B cell (primary cell): ENCODE results near the gene TMEM158. TPM values are rescaled to one million over a fixed set of nuclear protein-coding genes. Genes with fewer than 3 reads are reported as not detected.

Experiments
- ATAC-seq: fragments of 200-7000 bp; cut with Tn5 transposase; one replicate; pipeline ENCODE4 v1.10.0; 2021; ENCODE audit warnings: low read depth, mild to moderate bottlenecking, moderate number of reproducible peaks, moderate library complexity
- CTCF ChIA-PET: fragments of 350-600 bp; sonication (Branson Sonifier 250); formaldehyde crosslinking; loops from one replicate; lab custom pipeline; 2021; ENCODE audit warnings: antibody characterized with exemption, inconsistent platforms; lab: Charles Lee
- POLR2A ChIA-PET: fragments of 350-600 bp; sonication (Branson Sonifier 250); formaldehyde crosslinking; loops from one replicate; lab custom pipeline; 2021; ENCODE audit warnings: antibody characterized with exemption; lab: Charles Lee
- DNase-seq: peaks from one replicate; pipeline ENCODE4 v3.0.0; 2013
- H2AFZ ChIP-seq: 2 replicates; pipeline ENCODE4 v1.6.1; 2012; ENCODE audit warnings: mild to moderate bottlenecking, low read depth, low read length; ENCODE audit not compliant: insufficient read depth, poor library complexity, severe bottlenecking
- H3K27ac ChIP-seq, 2 donors: 1 replicate in 1 of 2; 2 replicates in 1 of 2; pipeline ENCODE4 v1.5.1; 2012 to 2013; ENCODE audit warnings: low read length in 2 of 2, mild to moderate bottlenecking in 2 of 2, moderate library complexity in 1 of 2
- H3K27me3 ChIP-seq, 4 experiments: fragments of 200-600 bp in 1 of 4; sonication (generic) in 1 of 4; replicated peaks in 1 of 4; 1 replicate in 2 of 4; 2 replicates in 2 of 4; pipeline versions ENCODE4 v1.6.1 to v1.7.0; 2013 to 2016; ENCODE audit warnings: low read length in 3 of 4, mild to moderate bottlenecking in 2 of 4, mixed read lengths in 1 of 4, moderate library complexity in 1 of 4; ENCODE audit not compliant: insufficient read depth in 4 of 4, control insufficient read depth in 3 of 4; ENCODE audit errors: control extremely low read depth in 1 of 4
- H3K36me3 ChIP-seq, 2 experiments: replicated peaks in 1 of 2; 1 replicate in 1 of 2; 2 replicates in 1 of 2; pipeline versions ENCODE4 v1.6.1 to v1.7.1; 2013; ENCODE audit warnings: low read length in 1 of 2; ENCODE audit not compliant: insufficient read depth in 2 of 2, control insufficient read depth in 1 of 2; ENCODE audit errors: control extremely low read depth in 1 of 2, extremely low read depth in 1 of 2
- H3K4me1 ChIP-seq, 2 donors: fragments of 200-600 bp in 1 of 2; sonication (generic) in 1 of 2; 1 replicate in 1 of 2; 2 replicates in 1 of 2; pipeline versions ENCODE4 v1.5.1 to v1.6.1; 2013 to 2017; ENCODE audit warnings: low read length in 2 of 2; ENCODE audit not compliant: control insufficient read depth in 2 of 2, insufficient read depth in 2 of 2
- H3K4me2 ChIP-seq: replicated peaks from 2 replicates; pipeline ENCODE3; 2012; ENCODE audit warnings: mild to moderate bottlenecking, low read depth, low read length; ENCODE audit not compliant: poor library complexity, severe bottlenecking
- H3K4me3 ChIP-seq, 5 experiments: fragments of 200-600 bp in 1 of 5; sonication (generic) in 1 of 5; 1 replicate in 3 of 5; 2 replicates in 2 of 5; pipeline versions ENCODE4 v1.5.1 to v1.7.0; 2011 to 2016; ENCODE audit warnings: low read length in 4 of 5, mild to moderate bottlenecking in 4 of 5, low read depth in 2 of 5, control low read depth in 1 of 5, moderate library complexity in 1 of 5; ENCODE audit not compliant: insufficient read depth in 1 of 5; ENCODE audit errors: control extremely low read depth in 1 of 5, extremely low read depth in 1 of 5
- H3K79me2 ChIP-seq: fragments of 200-600 bp; sonication (generic); one replicate; pipeline ENCODE4 v1.6.0; 2016; ENCODE audit warnings: low read length; ENCODE audit not compliant: control insufficient read depth, insufficient read depth
- H3K9ac ChIP-seq: fragments of 200-600 bp; sonication (generic); 2 replicates; pipeline ENCODE4 v1.6.1; 2017; ENCODE audit warnings: mild to moderate bottlenecking, low read length, moderate library complexity
- H3K9me3 ChIP-seq, 3 donors: one replicate each; pipeline versions ENCODE4 v1.6.1 to v1.7.1; 2013; ENCODE audit warnings: low read length in 2 of 3; ENCODE audit not compliant: control insufficient read depth in 2 of 3, insufficient read depth in 1 of 3; ENCODE audit errors: control extremely low read depth in 1 of 3
- H4K20me1 ChIP-seq: 2 replicates; pipeline ENCODE4 v1.6.0; 2012; ENCODE audit warnings: mild to moderate bottlenecking, low read length; ENCODE audit not compliant: insufficient read depth, control insufficient read depth, poor library complexity, severe bottlenecking
- H3K27ac Mint-ChIP-seq: one replicate; pipeline ENCODE4 v1.8.0; 2021; ENCODE audit warnings: mixed read lengths
- H3K27me3 Mint-ChIP-seq: one replicate; pipeline ENCODE4 v1.8.0; 2021; ENCODE audit warnings: mixed read lengths
- H3K4me1 Mint-ChIP-seq: one replicate; pipeline ENCODE4 v1.8.0; 2021; ENCODE audit warnings: mixed read lengths
- H3K4me3 Mint-ChIP-seq: one replicate; pipeline ENCODE4 v1.8.0; 2021; ENCODE audit warnings: mixed read lengths
- H3K9me3 Mint-ChIP-seq: one replicate; pipeline ENCODE4 v1.8.0; 2022; ENCODE audit warnings: mixed read lengths; ENCODE audit not compliant: insufficient read depth
- CTCF ChIP-seq: fragments of 200-600 bp; IDR thresholded peaks from one replicate; pipeline ENCODE4 v1.8.0; 2022; ENCODE audit warnings: antibody characterized with exemption, mild to moderate bottlenecking
- EZH2 ChIP-seq: IDR thresholded peaks from 2 replicates; pipeline ENCODE4 v1.6.1; 2012; ENCODE audit warnings: borderline replicate concordance, low read depth, mild to moderate bottlenecking, moderate library complexity, low read length; ENCODE audit not compliant: insufficient read depth, poor library complexity, severe bottlenecking
- WGBS: methylation state at CpG from one replicate; pipeline ENCODE4 v1.1.5; 2013; ENCODE audit warnings: missing lambda C conversion rate; ENCODE audit not compliant: insufficient coverage; 5-methylcytosine and 5-hydroxymethylcytosine counted together
- intact Hi-C: fragments of 100-400 bp; cut with micrococcal nuclease; formaldehyde crosslinking; loops from one replicate; pipeline ENCODE4 v1.10.0; 2022
- polyA plus RNA-seq: library from polyadenylated mRNA; depleted of rRNA; stranded (reverse); fragments of >200 nt; gene quantifications from 2 replicates; pipeline ENCODE4 v1.2.3, GENCODE V29; 2012
- total RNA-seq, 2 donors: library from RNA; stranded (reverse); fragments of 120-200 nt in 1 of 2; gene quantifications; 1 replicate in 1 of 2; 2 replicates in 1 of 2; pipeline versions ENCODE4 v1.2.3 to v1.2.4, GENCODE V29; 2013 to 2022

Gene TMEM158
- total and polyA plus RNA-seq, 2 donors (not counting 1 experiment from before 2014, with no cell fraction given), result not detected

- H3K27me3 Mint-ChIP-seq, result peaks cover 35% of the 10 kb centered on the region
- H3K27ac ChIP-seq, result no peak overlapping the region
- no peak for ATAC-seq
- intact Hi-C loops, result no loop called here
- H3K4me3 ChIP-seq, result no peak overlapping the region
- H3K27ac Mint-ChIP-seq, result no peak overlapping the region
- no peak for TF ChIP-seq CTCF
- TF ChIP-seq EZH2, result no peak
- DNase-seq, result no peak
- peaks cover 0 to 1% (median 0%) of the 10 kb centered on the region in 3 donors for H3K9me3 ChIP-seq
- H2AFZ ChIP-seq, result no peak overlapping the region
- H3K9me3 Mint-ChIP-seq, result no peaks in the 10 kb centered on the region
- H3K36me3 ChIP-seq, result no peaks in the 10 kb centered on the region
- H3K4me1 Mint-ChIP-seq, result no peaks in the 10 kb centered on the region
- H3K9ac ChIP-seq, result no peak overlapping the region
- H3K4me3 Mint-ChIP-seq, result no peak overlapping the region
- ChIA-PET POLR2A (no interaction called here), CTCF (no interaction called here)
- 97% methylated on average over 2 of the region's 5 CpGs for WGBS
- H3K27me3 ChIP-seq, result peaks cover 0 to 16% (median 1%) of the 10 kb centered on the region in 4 experiments
- H3K4me2 ChIP-seq, result no peak overlapping the region
- H3K4me1 ChIP-seq, result no peaks in the 10 kb centered on the region
- H3K79me2 ChIP-seq, result no peaks in the 10 kb centered on the region
- H4K20me1 ChIP-seq, result no peaks in the 10 kb centered on the region
These were observed 27.5 kb downstream of the TMEM158 start for GRCh38 chr3:45198264-45199260.

GRCh38 chr3:45194791-45195190, 31.3 kb downstream of the TMEM158 start:
- Histone ChIP-seq H3K79me2 (no peaks in the 10 kb centered on the region), H3K36me3 (no peaks in the 10 kb centered on the region), H3K27me3 (peaks cover 0 to 13% (median 1%) of the 10 kb centered on the region in 4 experiments), H3K4me2 (no peak overlapping the region), H3K27ac (no peak overlapping the region), H3K9me3 (no peaks in the 10 kb centered on the region), H4K20me1 (no peaks in the 10 kb centered on the region), H3K9ac (no peak overlapping the region), H2AFZ (no peak overlapping the region), H3K4me3 (no peak overlapping the region), H3K4me1 (no peaks in the 10 kb centered on the region)
- Mint-ChIP-seq H3K27ac (no peak overlapping the region), H3K27me3 (peaks cover 14% of the 10 kb centered on the region), H3K9me3 (no peaks in the 10 kb centered on the region), H3K4me3 (no peak overlapping the region), H3K4me1 (no peaks in the 10 kb centered on the region)
- CTCF ChIA-PET, result no interaction called here
- intact Hi-C loops, result no loop called here
- ATAC-seq (no peak), DNase-seq (no peak)
- WGBS, result 95% methylated on average over 5 of the region's 5 CpGs
- POLR2A ChIA-PET, result no interaction called here
- TF ChIP-seq CTCF (no peak), EZH2 (no peak)
